ENCODE measurements around the gene TST.

- TF ChIP-seq CTCF (IDR thresholded peaks at IDR 0.05) (no peak), POLR2AphosphoS5 (IDR thresholded peaks at IDR 0.05) (no peak)
These were observed 57.6 kb downstream of the TST start for GRCh38 chr22:36961626-36962025.
